Gastrocnemius medialis (tissue), 4 donors: ENCODE measurements around the gene COMP.

ENCODE experiments used
- POLR2A ChIP-seq, 2 donors: fragments of 450-650 bp; IDR thresholded peaks; one replicate each; pipeline ENCODE4 v1.6.1; 2017; ENCODE audit warnings: antibody characterized with exemption in 2 of 2, mild to moderate bottlenecking in 2 of 2, moderate library complexity in 2 of 2
- TF ChIP-seq, protein P1 (sequence below), 5 experiments: fragments of 450-650 bp in 3 of 5; fragments of 200-600 bp in 2 of 5; sonication (generic) in 2 of 5; IDR thresholded peaks in 4 of 5; conservative IDR thresholded peaks in 1 of 5; 1 replicate in 4 of 5; 2 replicates in 1 of 5; pipeline ENCODE4 v1.5.1; 2016 to 2019; ENCODE audit warnings: antibody characterized with exemption in 5 of 5, mild to moderate bottlenecking in 3 of 5, moderate library complexity in 3 of 5

DNA sequence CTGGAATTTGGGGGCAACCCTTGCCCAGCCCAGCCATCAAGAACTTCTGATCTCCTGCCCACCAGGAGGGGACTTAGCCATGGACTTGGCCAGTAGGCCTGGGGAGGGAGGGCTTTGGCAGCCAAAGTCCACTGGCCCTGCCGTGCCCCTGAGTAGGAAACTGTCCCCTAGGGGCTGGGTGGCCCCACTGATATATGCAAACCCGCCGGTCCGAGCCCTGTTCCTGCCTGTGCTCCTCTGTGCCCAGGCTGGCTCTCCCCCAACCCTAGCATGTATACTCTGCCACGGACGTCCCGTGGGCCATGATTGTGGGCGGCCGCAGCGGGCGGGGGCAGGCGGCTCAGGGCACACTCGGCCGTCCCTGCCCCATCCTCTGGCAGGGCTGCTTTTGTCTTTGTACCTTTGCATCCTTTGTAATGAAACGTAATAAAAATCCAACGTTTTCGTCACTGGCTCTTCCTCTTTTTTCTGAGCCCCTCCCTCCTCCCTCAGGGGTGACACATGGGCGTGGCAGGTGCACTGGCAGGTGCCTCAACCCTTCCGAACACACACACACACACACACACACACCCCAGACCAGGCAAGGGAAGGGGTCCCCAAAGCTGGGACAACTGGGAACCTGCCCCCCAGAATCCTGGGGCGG is 9.1 kb downstream of the COMP start:
- TF ChIP-seq POLR2A (IDR thresholded peaks at IDR 0.05): no peak
- TF ChIP-seq, protein P1, sequence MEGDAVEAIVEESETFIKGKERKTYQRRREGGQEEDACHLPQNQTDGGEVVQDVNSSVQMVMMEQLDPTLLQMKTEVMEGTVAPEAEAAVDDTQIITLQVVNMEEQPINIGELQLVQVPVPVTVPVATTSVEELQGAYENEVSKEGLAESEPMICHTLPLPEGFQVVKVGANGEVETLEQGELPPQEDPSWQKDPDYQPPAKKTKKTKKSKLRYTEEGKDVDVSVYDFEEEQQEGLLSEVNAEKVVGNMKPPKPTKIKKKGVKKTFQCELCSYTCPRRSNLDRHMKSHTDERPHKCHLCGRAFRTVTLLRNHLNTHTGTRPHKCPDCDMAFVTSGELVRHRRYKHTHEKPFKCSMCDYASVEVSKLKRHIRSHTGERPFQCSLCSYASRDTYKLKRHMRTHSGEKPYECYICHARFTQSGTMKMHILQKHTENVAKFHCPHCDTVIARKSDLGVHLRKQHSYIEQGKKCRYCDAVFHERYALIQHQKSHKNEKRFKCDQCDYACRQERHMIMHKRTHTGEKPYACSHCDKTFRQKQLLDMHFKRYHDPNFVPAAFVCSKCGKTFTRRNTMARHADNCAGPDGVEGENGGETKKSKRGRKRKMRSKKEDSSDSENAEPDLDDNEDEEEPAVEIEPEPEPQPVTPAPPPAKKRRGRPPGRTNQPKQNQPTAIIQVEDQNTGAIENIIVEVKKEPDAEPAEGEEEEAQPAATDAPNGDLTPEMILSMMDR (IDR thresholded peaks at IDR 0.05 in 4 of 5, conservative IDR thresholded peaks at IDR 0.05 in 1 of 5): no peak
